Adrenal gland (tissue), 5 donors: Measurements from ENCODE around the gene SORCS3.

Source experiments
- CTCF ChIP-seq, 6 experiments: fragments of 450-650 bp in 4 of 6; fragments of 200-600 bp in 2 of 6; sonication (generic) in 1 of 6; IDR thresholded peaks; 1 replicate in 5 of 6; 2 replicates in 1 of 6; pipeline versions ENCODE4 v1.5.1 to v1.8.0; 2016 to 2021; ENCODE audit warnings: antibody characterized with exemption in 6 of 6, mild to moderate bottlenecking in 2 of 6, moderate library complexity in 1 of 6
- POLR2A ChIP-seq, 2 donors: fragments of 450-650 bp; IDR thresholded peaks; one replicate each; pipeline ENCODE4 v1.6.1; 2017; ENCODE audit warnings: antibody characterized with exemption in 2 of 2, mild to moderate bottlenecking in 2 of 2, moderate library complexity in 1 of 2
- donor health status: DM: no; HTN: no; CAD: no.

GRCh38 chr10:105070249-105070648 lies 429.2 kb downstream of the SORCS3 start:
- TF ChIP-seq CTCF (IDR thresholded peaks at IDR 0.05), result no peak
- TF ChIP-seq POLR2A (IDR thresholded peaks at IDR 0.05), result no peak
